ENCODE measurements around the gene MSRB1. TPM values are rescaled to one million over a fixed set of nuclear protein-coding genes. Genes with fewer than 3 reads are reported as not detected.

MSRB1 gene
- total RNA-seq, 1 experiment from 2014 or later, result 26.4 TPM

DNA sequence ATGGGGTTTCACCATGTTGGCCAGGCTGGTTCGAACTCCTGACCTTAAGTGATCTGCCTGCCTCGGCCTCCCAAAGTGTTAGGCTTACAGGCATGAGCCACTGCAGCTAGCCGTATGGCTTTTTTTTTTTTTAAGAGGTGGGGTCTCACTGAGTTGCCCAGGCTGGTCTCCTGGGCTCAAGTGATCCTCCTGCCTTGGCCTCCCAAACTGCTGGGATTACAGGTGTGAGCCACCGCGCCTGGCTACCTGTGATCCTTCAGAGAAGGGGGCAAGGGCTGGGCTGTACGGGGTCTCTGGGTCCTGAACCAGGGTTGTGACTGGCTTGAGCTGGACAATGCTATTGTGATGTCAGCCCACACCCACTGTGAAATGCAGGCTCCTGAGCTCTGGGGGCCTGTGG is 23.5 kb upstream of the MSRB1 start, which contains the start of gene RNF151:
TSS of gene RNF151 (plus strand) at position 397 of the 400 bp plus-strand sequence. CDS start 26 bp downstream, outside the sequence.
- no peak for ATAC-seq
- Mint-ChIP-seq H3K9me3 (no peaks in the 10 kb centered on the region), H3K27ac (no peak within 1 kb of the TSS; the same call in 1 of the 2 replicates), H3K4me1 (peaks cover 34% of the 10 kb centered on the region), H3K27me3 (ENCODE audit: low read depth) (no peaks in the 10 kb centered on the region), H3K36me3 (peaks cover 30% of the 10 kb centered on the region), H3K4me3 (peak within 1 kb of the TSS; percentile 94)
- ChIA-PET CTCF (no interaction called here), POLR2A (no interaction called here)
- DNase-seq (ENCODE audit: low spot score), result no peak
- peak; percentile 61; the same call in 1 of the 2 replicates for TF ChIP-seq ZNF121 (CRISPR knock-in tag; IDR thresholded peaks at IDR 0.05)
- TF ChIP-seq, protein P1, sequence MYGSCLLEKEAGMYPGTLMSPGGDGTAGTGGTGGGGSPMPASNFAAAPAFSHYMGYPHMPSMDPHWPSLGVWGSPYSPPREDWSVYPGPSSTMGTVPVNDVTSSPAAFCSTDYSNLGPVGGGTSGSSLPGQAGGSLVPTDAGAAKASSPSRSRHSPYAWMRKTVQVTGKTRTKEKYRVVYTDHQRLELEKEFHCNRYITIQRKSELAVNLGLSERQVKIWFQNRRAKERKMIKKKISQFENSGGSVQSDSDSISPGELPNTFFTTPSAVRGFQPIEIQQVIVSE (CRISPR knock-in tag; IDR thresholded peaks at IDR 0.05; ENCODE audit: borderline replicate concordance), result no peak

DNA sequence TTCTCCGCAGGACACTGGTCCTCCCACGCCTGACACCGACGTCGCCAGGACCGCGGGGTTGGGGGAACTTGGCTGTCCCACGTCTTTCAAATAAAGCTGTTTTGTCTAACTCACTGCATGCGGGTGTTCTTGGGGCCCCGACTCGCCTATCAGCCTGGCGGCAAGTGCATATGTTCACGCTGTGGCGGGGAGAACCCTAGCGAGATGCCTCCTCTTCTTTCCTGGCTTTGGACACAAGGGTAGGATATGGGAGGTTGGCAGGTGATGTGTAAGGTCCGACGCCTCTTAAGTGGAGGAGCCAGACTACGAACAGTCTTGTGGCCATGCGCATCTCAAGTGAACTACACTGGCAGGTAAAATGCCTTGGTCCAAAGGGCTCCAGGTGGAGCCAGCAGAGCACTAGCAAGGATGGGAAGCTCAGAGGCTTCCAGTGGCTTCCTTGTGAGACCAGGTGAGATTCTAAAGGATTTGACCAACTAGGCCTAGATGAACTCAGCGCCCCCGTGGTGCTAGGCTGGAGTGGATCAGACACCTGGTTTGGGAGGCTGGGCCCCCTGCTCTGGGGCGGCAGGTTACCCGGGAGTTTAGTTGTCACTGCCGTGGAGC is 22.5 kb upstream of the MSRB1 start:
- Mint-ChIP-seq H3K27me3 (ENCODE audit: low read depth) (no peaks in the 10 kb centered on the region), H3K27ac (peak overlapping the region; percentile 79), H3K4me1 (peaks cover 36% of the 10 kb centered on the region), H3K36me3 (peaks cover 35% of the 10 kb centered on the region), H3K9me3 (no peaks in the 10 kb centered on the region), H3K4me3 (peak overlapping the region; percentile 94)
- CTCF ChIA-PET, result interaction anchor here (0.7 to 1.0 kb wide), 5 partner anchors 15 to 42 kb away, joined by 3 to 12 read pairs (median 5); no protein-coding TSS in a partner anchor
- TF ChIP-seq GRHL2 (CRISPR knock-in tag; IDR thresholded peaks at IDR 0.05; ENCODE audit: insufficient replicate concordance, severe bottlenecking), result no peak
- TF ChIP-seq, protein P2, sequence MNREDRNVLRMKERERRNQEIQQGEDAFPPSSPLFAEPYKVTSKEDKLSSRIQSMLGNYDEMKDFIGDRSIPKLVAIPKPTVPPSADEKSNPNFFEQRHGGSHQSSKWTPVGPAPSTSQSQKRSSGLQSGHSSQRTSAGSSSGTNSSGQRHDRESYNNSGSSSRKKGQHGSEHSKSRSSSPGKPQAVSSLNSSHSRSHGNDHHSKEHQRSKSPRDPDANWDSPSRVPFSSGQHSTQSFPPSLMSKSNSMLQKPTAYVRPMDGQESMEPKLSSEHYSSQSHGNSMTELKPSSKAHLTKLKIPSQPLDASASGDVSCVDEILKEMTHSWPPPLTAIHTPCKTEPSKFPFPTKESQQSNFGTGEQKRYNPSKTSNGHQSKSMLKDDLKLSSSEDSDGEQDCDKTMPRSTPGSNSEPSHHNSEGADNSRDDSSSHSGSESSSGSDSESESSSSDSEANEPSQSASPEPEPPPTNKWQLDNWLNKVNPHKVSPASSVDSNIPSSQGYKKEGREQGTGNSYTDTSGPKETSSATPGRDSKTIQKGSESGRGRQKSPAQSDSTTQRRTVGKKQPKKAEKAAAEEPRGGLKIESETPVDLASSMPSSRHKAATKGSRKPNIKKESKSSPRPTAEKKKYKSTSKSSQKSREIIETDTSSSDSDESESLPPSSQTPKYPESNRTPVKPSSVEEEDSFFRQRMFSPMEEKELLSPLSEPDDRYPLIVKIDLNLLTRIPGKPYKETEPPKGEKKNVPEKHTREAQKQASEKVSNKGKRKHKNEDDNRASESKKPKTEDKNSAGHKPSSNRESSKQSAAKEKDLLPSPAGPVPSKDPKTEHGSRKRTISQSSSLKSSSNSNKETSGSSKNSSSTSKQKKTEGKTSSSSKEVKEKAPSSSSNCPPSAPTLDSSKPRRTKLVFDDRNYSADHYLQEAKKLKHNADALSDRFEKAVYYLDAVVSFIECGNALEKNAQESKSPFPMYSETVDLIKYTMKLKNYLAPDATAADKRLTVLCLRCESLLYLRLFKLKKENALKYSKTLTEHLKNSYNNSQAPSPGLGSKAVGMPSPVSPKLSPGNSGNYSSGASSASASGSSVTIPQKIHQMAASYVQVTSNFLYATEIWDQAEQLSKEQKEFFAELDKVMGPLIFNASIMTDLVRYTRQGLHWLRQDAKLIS (CRISPR knock-in tag; IDR thresholded peaks at IDR 0.05; ENCODE audit: borderline replicate concordance), result no peak
- no peak for TF ChIP-seq FOXK1 (CRISPR knock-in tag; IDR thresholded peaks at IDR 0.05)
- TF ChIP-seq ZNF396 (CRISPR knock-in tag; IDR thresholded peaks at IDR 0.05; ENCODE audit: borderline replicate concordance), result no peak
- no peak for TF ChIP-seq ZNF232 (CRISPR knock-in tag; IDR thresholded peaks at IDR 0.05)
- no peak for TF ChIP-seq ZNF263 (CRISPR knock-in tag; IDR thresholded peaks at IDR 0.05; ENCODE audit: low read depth)
- TF ChIP-seq ZNF423 (CRISPR knock-in tag; IDR thresholded peaks at IDR 0.05), result no peak
- TF ChIP-seq, protein P3, sequence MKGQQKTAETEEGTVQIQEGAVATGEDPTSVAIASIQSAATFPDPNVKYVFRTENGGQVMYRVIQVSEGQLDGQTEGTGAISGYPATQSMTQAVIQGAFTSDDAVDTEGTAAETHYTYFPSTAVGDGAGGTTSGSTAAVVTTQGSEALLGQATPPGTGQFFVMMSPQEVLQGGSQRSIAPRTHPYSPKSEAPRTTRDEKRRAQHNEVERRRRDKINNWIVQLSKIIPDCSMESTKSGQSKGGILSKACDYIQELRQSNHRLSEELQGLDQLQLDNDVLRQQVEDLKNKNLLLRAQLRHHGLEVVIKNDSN (CRISPR knock-in tag; IDR thresholded peaks at IDR 0.05), result no peak
- TF ChIP-seq, protein P4, sequence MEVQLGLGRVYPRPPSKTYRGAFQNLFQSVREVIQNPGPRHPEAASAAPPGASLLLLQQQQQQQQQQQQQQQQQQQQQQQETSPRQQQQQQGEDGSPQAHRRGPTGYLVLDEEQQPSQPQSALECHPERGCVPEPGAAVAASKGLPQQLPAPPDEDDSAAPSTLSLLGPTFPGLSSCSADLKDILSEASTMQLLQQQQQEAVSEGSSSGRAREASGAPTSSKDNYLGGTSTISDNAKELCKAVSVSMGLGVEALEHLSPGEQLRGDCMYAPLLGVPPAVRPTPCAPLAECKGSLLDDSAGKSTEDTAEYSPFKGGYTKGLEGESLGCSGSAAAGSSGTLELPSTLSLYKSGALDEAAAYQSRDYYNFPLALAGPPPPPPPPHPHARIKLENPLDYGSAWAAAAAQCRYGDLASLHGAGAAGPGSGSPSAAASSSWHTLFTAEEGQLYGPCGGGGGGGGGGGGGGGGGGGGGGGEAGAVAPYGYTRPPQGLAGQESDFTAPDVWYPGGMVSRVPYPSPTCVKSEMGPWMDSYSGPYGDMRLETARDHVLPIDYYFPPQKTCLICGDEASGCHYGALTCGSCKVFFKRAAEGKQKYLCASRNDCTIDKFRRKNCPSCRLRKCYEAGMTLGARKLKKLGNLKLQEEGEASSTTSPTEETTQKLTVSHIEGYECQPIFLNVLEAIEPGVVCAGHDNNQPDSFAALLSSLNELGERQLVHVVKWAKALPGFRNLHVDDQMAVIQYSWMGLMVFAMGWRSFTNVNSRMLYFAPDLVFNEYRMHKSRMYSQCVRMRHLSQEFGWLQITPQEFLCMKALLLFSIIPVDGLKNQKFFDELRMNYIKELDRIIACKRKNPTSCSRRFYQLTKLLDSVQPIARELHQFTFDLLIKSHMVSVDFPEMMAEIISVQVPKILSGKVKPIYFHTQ (CRISPR knock-in tag; IDR thresholded peaks at IDR 0.05), result no peak
- no peak for TF ChIP-seq JAZF1 (CRISPR knock-in tag; IDR thresholded peaks at IDR 0.05)
- no peak for TF ChIP-seq ESRRA (CRISPR knock-in tag; IDR thresholded peaks at IDR 0.05; ENCODE audit: borderline replicate concordance)
- ATAC-seq, result no peak
- no peak for DNase-seq (ENCODE audit: low spot score)
- POLR2A ChIA-PET, result interaction anchor here (0.5 to 2.3 kb wide), 19 partner anchors 10 to 545 kb away, joined by 3 to 20 read pairs (median 5); partner anchors contain the start of genes FAHD1, MAPK8IP3, MSRB1 and NOXO1

All from WTC11 (cell line).